Right kidney (tissue), 1 donor: ENCODE measurements around the gene CDKN3.
"Not testable (repeated sequence)": the region's sequence is repeated elsewhere in the genome, so short reads cannot be mapped to it uniquely, and the experiment has no call there.

Source experiments
- DNase-seq: peaks from one replicate; pipeline ENCODE4 v3.0.0-alpha.2; 2016

CDKN3 gene

GRCh38 chr14:54423991-54424390 is 27.2 kb downstream of the CDKN3 start:
- no peak for DNase-seq

- DNase-seq: no peak
Measured at GRCh38 chr14:54424479-54424901, 27.7 kb downstream of the CDKN3 start.

- no peak for DNase-seq
Measured at GRCh38 chr14:54425068-54425467, 28.3 kb downstream of the CDKN3 start.

GRCh38 chr14:54425537-54426274 is 28.9 kb downstream of the CDKN3 start:
- no peak for DNase-seq

DNA sequence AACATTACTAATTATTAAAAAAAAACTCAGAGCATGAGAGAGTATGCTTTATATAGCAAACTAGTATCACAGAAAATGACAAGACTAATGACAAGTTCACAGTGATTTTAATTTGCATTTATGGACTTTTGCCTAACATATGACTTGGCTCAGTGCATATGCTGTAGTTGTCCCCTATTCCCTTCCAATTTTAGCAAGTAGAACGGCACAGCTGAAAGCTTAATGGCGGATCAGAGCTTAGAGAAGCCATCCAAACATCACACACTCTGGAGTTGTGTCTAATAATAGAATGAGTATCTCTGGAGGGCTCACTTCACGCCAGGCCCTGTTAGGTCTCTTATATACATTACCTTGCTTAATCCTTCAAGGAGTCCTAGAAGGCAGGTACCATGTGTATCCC is 31.1 kb downstream of the CDKN3 start:
- DNase-seq: no peak

DNA sequence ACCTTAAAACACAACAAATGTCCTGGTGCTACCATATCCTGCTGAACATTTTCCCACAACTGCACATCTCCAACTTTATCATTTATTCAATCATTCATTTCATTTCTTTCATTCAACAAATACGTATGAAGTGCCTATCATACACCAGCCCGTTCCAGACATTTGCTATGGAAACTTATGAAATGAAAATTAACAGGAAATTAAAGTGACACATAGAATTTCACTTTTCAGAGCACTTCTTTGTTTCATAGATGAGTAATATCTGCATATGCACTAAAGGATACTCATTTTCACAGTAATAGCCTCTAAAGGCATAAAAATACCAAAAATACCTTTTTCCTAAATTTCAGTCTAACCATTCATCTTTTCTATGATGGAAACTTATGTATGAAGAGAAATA is 31.7 kb downstream of the CDKN3 start:
- no peak for DNase-seq

GRCh38 chr14:54435500-54435981 is 38.7 kb downstream of the CDKN3 start:
- no peak for DNase-seq

- DNase-seq: not testable (repeated sequence)
Measured at GRCh38 chr14:54437954-54438353, 41.1 kb downstream of the CDKN3 start.

DNA sequence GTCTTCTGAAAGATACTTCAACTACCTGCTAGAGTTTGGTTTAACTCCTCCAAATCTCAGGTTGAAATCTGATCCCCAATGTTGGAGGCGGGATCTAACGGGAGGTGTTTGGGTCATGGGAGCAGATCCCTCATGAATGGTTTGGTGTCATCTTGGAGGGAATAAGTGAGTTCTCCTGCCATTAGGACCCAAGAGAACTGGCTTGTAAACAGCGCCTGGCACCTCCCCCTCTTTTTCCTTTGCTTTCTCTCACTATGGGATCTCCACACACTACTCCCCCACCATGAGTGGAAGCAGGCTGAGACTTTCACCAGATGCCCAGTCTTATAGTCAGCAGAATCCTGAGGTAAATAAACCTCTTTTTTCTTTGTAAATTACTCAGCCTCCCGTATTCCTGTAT is 41.9 kb downstream of the CDKN3 start:
- DNase-seq: no peak

- no peak for DNase-seq
Measured at GRCh38 chr14:54440037-54440436, 43.2 kb downstream of the CDKN3 start.

DNA sequence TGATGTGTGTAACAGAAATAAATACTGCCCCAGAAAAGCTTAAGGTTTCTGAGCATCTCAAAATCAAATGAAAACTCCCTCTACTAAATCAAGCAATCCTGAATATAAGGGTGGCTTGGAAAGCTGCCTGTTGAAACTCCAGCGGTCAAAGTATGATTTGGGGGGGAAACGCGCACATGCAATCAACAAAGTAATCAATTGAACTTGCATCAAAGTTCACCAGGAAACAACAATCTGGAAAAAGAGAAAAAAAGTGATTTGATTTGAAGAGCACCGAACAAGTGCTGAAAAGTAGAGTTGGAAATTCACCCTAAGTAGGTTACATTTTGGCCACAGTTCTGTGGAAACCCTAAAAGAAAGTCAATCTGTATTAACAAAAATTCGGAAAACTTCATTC is 43.7 kb downstream of the CDKN3 start:
- DNase-seq: no peak

DNA sequence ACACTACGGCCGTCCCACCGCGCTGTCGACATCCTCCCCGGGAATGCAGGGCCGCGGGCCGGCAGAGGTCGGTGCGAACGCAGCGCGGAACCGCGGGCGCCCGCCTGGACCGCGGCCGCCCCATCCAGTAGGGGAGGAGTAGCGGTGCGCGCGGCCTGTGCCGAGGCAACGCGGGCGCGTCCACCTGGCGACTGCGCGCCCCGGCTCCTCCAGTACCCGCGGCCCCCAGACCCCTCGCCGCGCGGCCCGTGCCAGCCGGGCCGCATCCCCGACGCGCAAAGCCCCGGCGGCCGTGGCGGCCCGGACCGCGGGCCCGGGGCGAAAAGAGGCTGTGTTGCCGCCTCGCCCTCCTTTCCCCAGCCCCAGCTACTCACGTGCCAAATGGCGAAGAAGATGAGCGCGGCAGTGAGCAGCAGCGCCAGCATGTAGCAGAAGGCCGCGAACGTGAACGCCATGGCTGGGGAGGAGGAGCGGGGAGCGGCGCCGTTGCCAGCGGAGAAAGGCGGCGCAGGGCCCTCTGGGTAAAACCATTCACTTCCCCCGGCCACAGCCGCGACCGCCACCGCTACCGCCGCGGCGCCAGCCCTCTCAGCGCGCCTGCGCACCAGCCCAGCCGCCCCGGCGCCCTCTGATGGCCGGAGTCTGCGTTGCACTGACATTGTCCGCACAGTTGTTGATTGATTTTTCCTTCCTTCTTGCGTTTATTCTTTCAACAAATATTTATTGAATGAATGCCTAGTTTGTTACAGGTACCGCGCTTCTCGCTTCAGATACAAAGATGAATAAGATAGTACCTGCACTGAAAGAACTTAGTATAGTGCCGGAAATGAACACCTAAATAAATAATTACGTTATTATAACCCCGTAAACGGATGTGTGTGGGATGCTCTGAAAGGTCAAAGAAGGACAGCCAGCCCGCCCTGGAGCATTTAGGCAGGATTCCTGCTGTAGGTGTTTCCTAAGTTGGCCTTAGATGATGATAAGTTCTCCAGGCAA is 44.4 kb downstream of the CDKN3 start, which contains the start of gene CNIH1:
Gene CNIH1 (minus strand): TSS at position 502 of the 996 bp plus-strand sequence. CDS start 47 bp downstream, at position 455.
- peak; percentile 98 for DNase-seq

GRCh38 chr14:54442961-54443360 is 46.2 kb downstream of the CDKN3 start:
- not testable (repeated sequence) for DNase-seq

DNA sequence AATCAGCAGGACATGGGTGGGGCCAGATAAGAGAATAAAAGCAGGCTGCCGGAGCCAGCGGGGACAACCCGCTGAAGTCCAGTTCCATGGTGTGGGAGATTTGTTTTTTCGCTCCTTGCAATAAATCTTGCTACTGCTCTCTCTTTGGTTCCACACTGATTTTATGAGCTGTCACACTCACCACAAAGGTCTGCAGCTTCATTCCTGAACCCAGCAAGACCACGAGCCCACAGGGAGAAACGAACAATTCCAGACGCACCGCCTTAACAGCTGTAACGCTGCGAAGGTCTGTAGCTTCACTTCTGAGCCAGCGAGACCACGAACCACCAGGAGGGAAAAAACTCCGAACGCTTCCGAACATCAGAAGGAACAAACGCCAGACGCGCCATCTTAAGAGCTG is 47.2 kb downstream of the CDKN3 start:
- peak; percentile 38 for DNase-seq

GRCh38 chr14:54444681-54445080 is 47.9 kb downstream of the CDKN3 start:
- DNase-seq: no peak

DNA sequence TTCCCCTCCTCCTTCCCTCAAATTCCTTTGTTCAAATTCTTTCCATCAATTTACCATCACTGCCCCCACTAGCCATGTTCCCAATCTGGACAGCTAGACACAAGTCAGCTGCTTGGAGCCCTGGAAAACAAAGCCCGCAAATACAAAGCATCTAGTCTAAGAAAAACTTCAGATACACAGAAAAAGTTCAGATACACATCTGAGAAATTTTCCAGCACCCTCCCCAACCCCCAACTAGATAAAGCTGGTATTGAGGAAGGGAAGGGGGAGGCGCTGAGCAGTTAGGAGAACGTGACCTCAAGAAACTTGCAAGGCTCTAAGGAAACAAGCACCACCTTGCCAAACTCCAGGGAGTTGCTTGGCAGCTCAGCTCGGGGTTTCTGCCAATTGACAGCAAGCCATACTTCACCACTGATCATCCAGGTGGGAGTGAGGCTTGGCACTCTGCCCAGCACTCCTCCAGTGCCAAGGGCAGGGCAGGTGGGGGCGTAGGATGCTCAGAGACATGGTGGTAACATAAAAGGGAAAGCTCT is 49.4 kb downstream of the CDKN3 start:
- DNase-seq: peak; percentile 62

- no peak for DNase-seq
Measured at GRCh38 chr14:54447231-54447692, 50.5 kb downstream of the CDKN3 start.

- no peak for DNase-seq
Measured at GRCh38 chr14:54450535-54450934, 53.7 kb downstream of the CDKN3 start.

DNA sequence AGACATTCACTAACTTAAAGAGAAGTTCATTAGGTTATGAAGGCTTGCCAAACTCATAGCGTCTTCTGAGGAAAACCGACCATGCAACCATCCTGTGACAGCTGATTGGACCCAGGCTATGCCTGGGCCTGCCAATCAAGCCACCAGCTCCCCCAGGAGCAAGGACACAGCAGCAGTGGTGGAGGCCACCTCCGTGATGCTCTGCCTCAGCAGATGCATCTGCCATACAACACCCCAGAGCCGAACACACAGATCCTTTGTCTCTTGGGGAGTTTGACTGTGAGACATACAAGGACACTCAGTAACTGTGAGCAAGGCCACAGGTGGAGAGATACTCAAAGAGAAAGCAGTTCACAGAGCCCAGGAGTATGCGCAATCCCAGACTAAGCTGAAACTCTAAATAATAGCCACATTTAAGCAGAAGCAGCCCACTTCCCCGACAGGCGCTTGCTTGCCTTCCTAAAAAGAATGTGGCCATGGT is 54.4 kb downstream of the CDKN3 start:
- no peak for DNase-seq

GRCh38 chr14:54451961-54452360 is 55.2 kb downstream of the CDKN3 start:
- no peak for DNase-seq

DNA sequence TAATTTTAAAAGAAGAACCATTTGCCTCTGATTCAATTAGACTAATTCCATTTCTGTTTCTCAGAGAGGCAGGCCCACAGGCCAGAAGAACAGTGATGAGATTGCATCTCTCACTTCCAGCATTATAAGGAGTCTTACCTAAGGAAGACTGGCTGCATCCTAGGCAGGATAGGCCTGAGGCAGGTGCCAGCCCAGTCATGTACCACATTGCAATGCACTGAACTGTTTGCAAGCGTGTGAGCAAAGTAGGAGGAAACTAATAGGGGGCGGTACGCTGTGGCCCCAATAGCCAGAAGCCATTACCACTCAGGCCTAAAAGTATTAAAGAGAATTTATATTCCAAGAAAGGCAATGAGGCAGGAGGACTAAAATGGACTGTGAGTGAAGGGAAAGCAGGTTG is 56.4 kb downstream of the CDKN3 start:
- DNase-seq: no peak

DNA sequence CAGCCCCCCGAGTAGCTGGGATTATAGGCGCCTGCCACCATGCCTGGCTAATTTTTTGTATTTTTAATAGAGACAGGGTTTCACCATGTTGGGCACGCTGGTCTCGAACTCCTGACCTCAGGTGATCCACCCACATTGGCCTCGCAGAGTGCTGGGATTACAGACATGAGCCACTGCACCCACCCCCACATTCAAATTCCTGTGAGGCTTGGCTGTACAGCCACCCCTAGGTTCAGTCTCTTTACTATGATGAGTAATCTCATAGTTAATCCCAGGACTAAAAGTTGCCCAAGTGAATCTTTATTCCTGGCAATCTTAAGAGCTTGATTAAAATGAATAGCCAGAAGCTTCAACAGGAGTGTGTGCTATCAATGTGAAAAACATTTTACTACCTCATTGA is 57.2 kb downstream of the CDKN3 start:
- DNase-seq: not testable (repeated sequence)

- no peak for DNase-seq
Measured at GRCh38 chr14:54455363-54455762, 58.6 kb downstream of the CDKN3 start.
